HL-60 (cell line): ENCODE measurements around the gene ATXN7L3.

Experiments
- DNase-seq, 2 experiments: peaks; one replicate each; pipeline ENCODE4 v3.0.0-alpha.2; 2010 to 2020; ENCODE audit warnings: low read depth in 1 of 2, low spot score in 1 of 2
- H3K27ac ChIP-seq: fragments of 250-450 bp; sonication (Bioruptor Pico); replicated peaks from 2 replicates; pipeline ENCODE4 v1.5.1; 2020; ENCODE audit warnings: mild to moderate bottlenecking, moderate library complexity
- H3K27me3 ChIP-seq: fragments of 250-450 bp; sonication (Bioruptor Pico); 2 replicates; pipeline ENCODE4 v1.5.1; 2021; ENCODE audit warnings: mild to moderate bottlenecking, moderate library complexity; ENCODE audit not compliant: insufficient read depth, poor library complexity, severe bottlenecking
- H3K4me3 ChIP-seq: replicated peaks from 2 replicates; pipeline ENCODE4 v1.5.1; 2011; ENCODE audit warnings: mild to moderate bottlenecking, control low read depth, low read length; ENCODE audit not compliant: insufficient read depth
- GABPA ChIP-seq: IDR thresholded peaks from 2 replicates; pipeline ENCODE4 v1.6.1; 2012; ENCODE audit warnings: low read depth
- POLR2AphosphoS5 ChIP-seq: IDR thresholded peaks from 2 replicates; pipeline ENCODE4 v1.6.1; 2012; ENCODE audit warnings: low read depth
- SPI1 ChIP-seq: IDR thresholded peaks from 2 replicates; pipeline ENCODE4 v1.6.1; 2012; ENCODE audit warnings: low read depth, mild to moderate bottlenecking, borderline replicate concordance
- TF ChIP-seq, protein P1 (sequence below): IDR thresholded peaks from 2 replicates; pipeline ENCODE4 v1.6.1; 2012; ENCODE audit warnings: low read depth; ENCODE audit not compliant: insufficient replicate concordance
- TF ChIP-seq, protein P2 (sequence below): IDR thresholded peaks from one replicate; pipeline ENCODE4 v1.5.1; 2011; ENCODE audit warnings: low read length, control low read depth, inconsistent platforms; ENCODE audit not compliant: insufficient read depth

The ATXN7L3 gene

DNA sequence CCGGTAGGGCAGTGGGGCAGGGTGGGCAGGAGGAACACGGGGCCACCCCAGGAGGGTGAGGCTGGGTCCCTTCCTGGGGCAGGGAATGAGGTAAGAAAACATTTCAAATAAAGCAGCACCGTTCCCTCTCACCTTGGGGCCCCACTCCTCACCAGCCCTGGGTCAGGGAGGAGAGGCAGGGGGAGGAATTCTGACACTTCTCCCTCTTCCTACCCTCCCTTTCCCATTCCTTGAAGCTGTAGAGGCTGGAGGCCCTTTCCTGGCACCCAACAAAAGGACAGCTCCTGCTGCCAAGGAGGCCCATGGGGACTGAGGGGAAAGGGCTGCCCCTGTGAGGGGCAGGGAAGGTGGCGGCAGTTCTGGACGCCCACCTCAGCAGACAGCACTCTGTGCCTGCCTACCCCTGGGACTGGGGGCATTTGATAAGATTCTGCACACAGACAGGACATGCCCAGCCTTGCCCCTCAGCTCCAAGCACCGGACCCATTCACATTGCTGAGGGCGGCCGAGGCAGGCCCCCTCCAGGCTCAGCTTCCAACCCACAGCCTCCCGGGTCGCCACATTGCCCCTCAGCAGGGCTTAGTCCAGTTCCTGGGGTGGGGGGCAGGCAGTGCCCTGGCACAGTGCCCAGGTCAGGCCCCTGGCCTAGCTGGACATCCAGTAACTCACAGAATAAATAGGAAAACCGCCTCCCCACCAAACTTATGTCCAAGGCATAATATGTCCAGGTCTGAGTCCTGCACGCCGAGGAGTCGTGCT lies 6.2 kb downstream of the ATXN7L3 start:
- no peak overlapping the region for H3K27ac ChIP-seq
- H3K27me3 ChIP-seq = no peaks in the 10 kb centered on the region
- TF ChIP-seq, protein P1, sequence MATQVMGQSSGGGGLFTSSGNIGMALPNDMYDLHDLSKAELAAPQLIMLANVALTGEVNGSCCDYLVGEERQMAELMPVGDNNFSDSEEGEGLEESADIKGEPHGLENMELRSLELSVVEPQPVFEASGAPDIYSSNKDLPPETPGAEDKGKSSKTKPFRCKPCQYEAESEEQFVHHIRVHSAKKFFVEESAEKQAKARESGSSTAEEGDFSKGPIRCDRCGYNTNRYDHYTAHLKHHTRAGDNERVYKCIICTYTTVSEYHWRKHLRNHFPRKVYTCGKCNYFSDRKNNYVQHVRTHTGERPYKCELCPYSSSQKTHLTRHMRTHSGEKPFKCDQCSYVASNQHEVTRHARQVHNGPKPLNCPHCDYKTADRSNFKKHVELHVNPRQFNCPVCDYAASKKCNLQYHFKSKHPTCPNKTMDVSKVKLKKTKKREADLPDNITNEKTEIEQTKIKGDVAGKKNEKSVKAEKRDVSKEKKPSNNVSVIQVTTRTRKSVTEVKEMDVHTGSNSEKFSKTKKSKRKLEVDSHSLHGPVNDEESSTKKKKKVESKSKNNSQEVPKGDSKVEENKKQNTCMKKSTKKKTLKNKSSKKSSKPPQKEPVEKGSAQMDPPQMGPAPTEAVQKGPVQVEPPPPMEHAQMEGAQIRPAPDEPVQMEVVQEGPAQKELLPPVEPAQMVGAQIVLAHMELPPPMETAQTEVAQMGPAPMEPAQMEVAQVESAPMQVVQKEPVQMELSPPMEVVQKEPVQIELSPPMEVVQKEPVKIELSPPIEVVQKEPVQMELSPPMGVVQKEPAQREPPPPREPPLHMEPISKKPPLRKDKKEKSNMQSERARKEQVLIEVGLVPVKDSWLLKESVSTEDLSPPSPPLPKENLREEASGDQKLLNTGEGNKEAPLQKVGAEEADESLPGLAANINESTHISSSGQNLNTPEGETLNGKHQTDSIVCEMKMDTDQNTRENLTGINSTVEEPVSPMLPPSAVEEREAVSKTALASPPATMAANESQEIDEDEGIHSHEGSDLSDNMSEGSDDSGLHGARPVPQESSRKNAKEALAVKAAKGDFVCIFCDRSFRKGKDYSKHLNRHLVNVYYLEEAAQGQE = no peak
- TF ChIP-seq, protein P2, sequence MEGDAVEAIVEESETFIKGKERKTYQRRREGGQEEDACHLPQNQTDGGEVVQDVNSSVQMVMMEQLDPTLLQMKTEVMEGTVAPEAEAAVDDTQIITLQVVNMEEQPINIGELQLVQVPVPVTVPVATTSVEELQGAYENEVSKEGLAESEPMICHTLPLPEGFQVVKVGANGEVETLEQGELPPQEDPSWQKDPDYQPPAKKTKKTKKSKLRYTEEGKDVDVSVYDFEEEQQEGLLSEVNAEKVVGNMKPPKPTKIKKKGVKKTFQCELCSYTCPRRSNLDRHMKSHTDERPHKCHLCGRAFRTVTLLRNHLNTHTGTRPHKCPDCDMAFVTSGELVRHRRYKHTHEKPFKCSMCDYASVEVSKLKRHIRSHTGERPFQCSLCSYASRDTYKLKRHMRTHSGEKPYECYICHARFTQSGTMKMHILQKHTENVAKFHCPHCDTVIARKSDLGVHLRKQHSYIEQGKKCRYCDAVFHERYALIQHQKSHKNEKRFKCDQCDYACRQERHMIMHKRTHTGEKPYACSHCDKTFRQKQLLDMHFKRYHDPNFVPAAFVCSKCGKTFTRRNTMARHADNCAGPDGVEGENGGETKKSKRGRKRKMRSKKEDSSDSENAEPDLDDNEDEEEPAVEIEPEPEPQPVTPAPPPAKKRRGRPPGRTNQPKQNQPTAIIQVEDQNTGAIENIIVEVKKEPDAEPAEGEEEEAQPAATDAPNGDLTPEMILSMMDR = no peak
- no peak for TF ChIP-seq SPI1
- no peak for TF ChIP-seq POLR2AphosphoS5
- no peak for TF ChIP-seq GABPA
- DNase-seq = no peak
- no peak overlapping the region for H3K4me3 ChIP-seq

DNA sequence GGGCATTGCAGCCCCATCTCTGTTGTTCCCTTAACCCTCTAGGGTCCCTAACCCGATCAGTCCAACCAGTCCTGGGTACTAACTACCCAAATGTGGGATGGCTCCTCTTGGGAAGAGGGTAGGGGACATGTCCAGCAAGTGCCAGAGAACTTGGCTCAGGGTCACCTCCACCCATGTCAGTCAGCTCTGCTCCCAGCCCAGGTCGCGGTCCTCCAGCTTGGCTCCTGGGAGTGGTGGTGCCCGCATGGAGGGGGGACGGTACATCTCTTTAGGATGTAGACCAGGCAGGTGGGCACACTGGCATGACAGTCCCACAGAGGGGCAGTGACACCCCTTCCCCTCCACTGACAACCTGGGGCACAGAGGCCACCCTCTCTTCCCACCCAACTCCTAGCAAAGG lies 6.9 kb downstream of the ATXN7L3 start:
- TF ChIP-seq, protein P2 = no peak
- TF ChIP-seq POLR2AphosphoS5 (no peak), SPI1 (no peak), GABPA (no peak)
- TF ChIP-seq, protein P1 = no peak
- DNase-seq = no peak
- Histone ChIP-seq H3K27ac (no peak overlapping the region), H3K27me3 (no peaks in the 10 kb centered on the region), H3K4me3 (no peak overlapping the region)

DNA sequence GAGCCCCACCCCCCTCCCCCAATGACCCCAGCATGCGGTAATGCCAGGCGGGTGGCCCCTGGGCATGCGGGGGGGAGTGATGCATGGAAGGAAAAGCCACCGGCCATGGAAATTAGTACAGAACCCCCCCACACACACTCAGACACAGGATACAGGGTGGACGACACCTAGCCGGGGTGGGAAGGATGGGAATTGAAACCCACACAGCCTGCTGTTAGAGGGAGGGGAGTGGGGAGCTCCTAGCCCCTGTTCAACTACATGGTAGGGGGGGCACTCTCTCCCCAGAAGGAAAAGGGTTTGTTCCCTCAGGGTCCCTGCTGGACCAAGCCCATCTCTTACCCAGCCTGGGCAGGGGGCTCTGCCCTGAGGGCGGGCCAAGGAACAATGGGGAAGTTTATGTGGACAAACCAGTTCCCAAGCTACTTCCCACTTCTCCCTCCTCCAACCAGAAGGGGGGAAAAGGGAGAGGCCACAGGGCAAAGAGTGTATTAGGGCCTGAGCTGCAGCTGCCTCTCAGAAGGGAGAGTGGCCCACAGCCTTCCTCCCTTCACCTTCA lies 7.7 kb downstream of the ATXN7L3 start:
- H3K27ac ChIP-seq = no peak overlapping the region
- no peaks in the 10 kb centered on the region for H3K27me3 ChIP-seq
- TF ChIP-seq POLR2AphosphoS5 (peak; percentile 44; the same call in 1 of the 2 replicates), SPI1 (no peak)
- TF ChIP-seq, protein P1 = no peak
- no peak overlapping the region for H3K4me3 ChIP-seq
- DNase-seq = no peak
